Measurements from ENCODE around the gene ILKAP. TPM values are rescaled to one million over a fixed set of nuclear protein-coding genes. Genes with fewer than 3 reads are reported as not detected.

Gene ILKAP
- total RNA-seq, 1 experiment from 2014 or later: 59.6 TPM

- TF ChIP-seq CTCF (IDR thresholded peaks at IDR 0.05; ENCODE audit: unreplicated experiment): no peak
- intact Hi-C loops (cut with micrococcal nuclease): no loop called here
- CTCF ChIA-PET: no interaction called here
Measured at GRCh38 chr2:238235856-238236255, 32.4 kb upstream of the ILKAP start.

GRCh38 chr2:238235331-238235732 lies 31.8 kb upstream of the ILKAP start:
- H3K27me3 Mint-ChIP-seq (ENCODE audit: insufficient read depth, unreplicated experiment): no peaks in the 10 kb centered on the region
- no peak overlapping the region for H3K27ac Mint-ChIP-seq (ENCODE audit: low read depth, unreplicated experiment)
- H3K4me3 Mint-ChIP-seq (ENCODE audit: unreplicated experiment): no peak overlapping the region
- no TSS peak for BruUV-seq (replicated peaks)
- intact Hi-C loops (cut with micrococcal nuclease): no loop called here
- H3K9me3 Mint-ChIP-seq (ENCODE audit: unreplicated experiment): no peaks in the 10 kb centered on the region
- peaks cover 4% of the 10 kb centered on the region for H3K4me1 Mint-ChIP-seq (ENCODE audit: insufficient read depth, unreplicated experiment)
- no peak for TF ChIP-seq CTCF (IDR thresholded peaks at IDR 0.05; ENCODE audit: unreplicated experiment)
- peak; percentile 13 for DNase-seq (ENCODE audit: unreplicated experiment)
- ChIA-PET POLR2A (interaction anchor here (1.5 to 3.7 kb wide), 2 partner anchors 13 to 33 kb away, joined by 3 to 13 read pairs; no protein-coding TSS in a partner anchor), CTCF (no interaction called here)
- H3K36me3 Mint-ChIP-seq (ENCODE audit: insufficient read depth, unreplicated experiment): no peaks in the 10 kb centered on the region

More at GRCh38 chr2:238235856-238236255, 32.4 kb upstream of the ILKAP start:
- DNase-seq (ENCODE audit: unreplicated experiment): no peak
- POLR2A ChIA-PET: interaction anchor here (3.7 kb wide), 1 partner anchor 34 kb away, joined by 13 read pairs; no protein-coding TSS in a partner anchor
- BruUV-seq (replicated peaks): no TSS peak
- H3K27me3 Mint-ChIP-seq (ENCODE audit: insufficient read depth, unreplicated experiment): no peaks in the 10 kb centered on the region
- H3K27ac Mint-ChIP-seq (ENCODE audit: low read depth, unreplicated experiment): no peak overlapping the region
- H3K4me3 Mint-ChIP-seq (ENCODE audit: unreplicated experiment): no peak overlapping the region
- no peaks in the 10 kb centered on the region for H3K36me3 Mint-ChIP-seq (ENCODE audit: insufficient read depth, unreplicated experiment)
- peaks cover 5% of the 10 kb centered on the region for H3K4me1 Mint-ChIP-seq (ENCODE audit: insufficient read depth, unreplicated experiment)
- H3K9me3 Mint-ChIP-seq (ENCODE audit: unreplicated experiment): no peaks in the 10 kb centered on the region

GRCh38 chr2:238233625-238234024 lies 30.1 kb upstream of the ILKAP start:
- intact Hi-C loops (cut with micrococcal nuclease): no loop called here
- H3K36me3 Mint-ChIP-seq (ENCODE audit: insufficient read depth, unreplicated experiment): no peaks in the 10 kb centered on the region
- H3K4me1 Mint-ChIP-seq (ENCODE audit: insufficient read depth, unreplicated experiment): no peaks in the 10 kb centered on the region
- no TSS peak for BruUV-seq (replicated peaks)
- ChIA-PET CTCF (no interaction called here), POLR2A (interaction anchor here (1.5 kb wide), 1 partner anchor 12 kb away, joined by 3 read pairs; no protein-coding TSS in a partner anchor)
- H3K27me3 Mint-ChIP-seq (ENCODE audit: insufficient read depth, unreplicated experiment): no peaks in the 10 kb centered on the region
- no peak overlapping the region for H3K4me3 Mint-ChIP-seq (ENCODE audit: unreplicated experiment)
- no peak for DNase-seq (ENCODE audit: unreplicated experiment)
- TF ChIP-seq CTCF (IDR thresholded peaks at IDR 0.05; ENCODE audit: unreplicated experiment): no peak
- H3K9me3 Mint-ChIP-seq (ENCODE audit: unreplicated experiment): no peaks in the 10 kb centered on the region
- H3K27ac Mint-ChIP-seq (ENCODE audit: low read depth, unreplicated experiment): no peak overlapping the region

GRCh38 chr2:238231809-238232208 lies 28.3 kb upstream of the ILKAP start:
- DNase-seq (ENCODE audit: unreplicated experiment): no peak
- Mint-ChIP-seq H3K4me3 (ENCODE audit: unreplicated experiment) (no peak overlapping the region), H3K4me1 (ENCODE audit: insufficient read depth, unreplicated experiment) (peaks cover 7% of the 10 kb centered on the region), H3K36me3 (ENCODE audit: insufficient read depth, unreplicated experiment) (no peaks in the 10 kb centered on the region), H3K27me3 (ENCODE audit: insufficient read depth, unreplicated experiment) (peaks cover 11% of the 10 kb centered on the region), H3K9me3 (ENCODE audit: unreplicated experiment) (no peaks in the 10 kb centered on the region), H3K27ac (ENCODE audit: low read depth, unreplicated experiment) (no peak overlapping the region)
- POLR2A ChIA-PET: no interaction called here
- CTCF ChIA-PET: interaction anchor here (1.0 kb wide), 1 partner anchor 25 kb away, joined by 3 read pairs; no protein-coding TSS in a partner anchor
- no peak for TF ChIP-seq CTCF (IDR thresholded peaks at IDR 0.05; ENCODE audit: unreplicated experiment)
- intact Hi-C loops (cut with micrococcal nuclease): no loop called here
- no TSS peak for BruUV-seq (replicated peaks)

Measured in MCF 10A (cell line).